Heart left ventricle (tissue), 13 donors: ENCODE results near the gene C1orf105.

Source experiments
- CTCF ChIP-seq, 12 donors: fragments of 200-600 bp; sonication (generic) in 4 of 12; IDR thresholded peaks; one replicate each; pipeline versions ENCODE4 v1.5.0 to v1.8.0; 2018 to 2022; ENCODE audit warnings: antibody characterized with exemption in 12 of 12, mild to moderate bottlenecking in 5 of 12
- POLR2A ChIP-seq, 2 donors: fragments of 450-650 bp; IDR thresholded peaks; one replicate each; pipeline ENCODE4 v1.6.1; 2017; ENCODE audit warnings: antibody characterized with exemption in 2 of 2, mild to moderate bottlenecking in 2 of 2, moderate library complexity in 2 of 2
- donor health status: ischemic (EF 13 %, LVEDD 7.1; RV severe dilation, severe dysfunction).
- donor health status: DM: no; HTN: yes; CAD: no.
- donor health status: DM: no; HTN: no; CAD: no.
- donor health status: ischemic (EF 25% LVEDD 6.9; RV normal size, moderate dysfunction).
- donor health status: ischemic (EF 25% LVEDD 5.7; RV mildly dilated, moderate dysfunction).
- donor health status: ischemic (EF 35%, LVEDD 5.7; RV mildly dilated, moderate dysfunction).
- donor health status: nonischemic (EF 11% LVEDD 7.7; RV severe dilation, severe dysfunction).
- donor health status: DM: yes; HTN: yes; CAD: no.
- donor health status: PGD.
- donor health status: ischemic (EF 29% LVEDD 5.4; RV normal size, mild dysfunction).
- donor health status: nonischemic (EF 23%, LVEDD 6.1; RV moderate dilation, normal function).

DNA sequence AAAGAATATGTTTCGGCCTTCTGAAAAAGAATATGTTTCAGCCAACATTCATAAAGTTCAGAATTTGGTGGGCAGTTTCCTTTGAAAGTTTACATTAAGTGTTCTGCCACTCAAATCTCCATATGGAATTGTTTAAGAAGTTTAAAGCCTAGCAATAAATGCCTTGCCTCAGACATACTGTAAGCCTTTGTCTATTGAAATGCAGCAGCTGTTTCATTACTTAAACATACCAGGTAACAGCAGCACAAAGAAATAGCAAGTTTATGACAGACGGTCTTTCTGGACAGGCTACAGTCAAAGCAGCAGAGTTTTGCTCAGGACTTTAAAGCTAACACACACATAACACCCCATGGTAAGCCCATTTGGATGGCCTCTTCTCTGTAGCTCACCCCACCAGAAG is 38.5 kb upstream of the C1orf105 start:
- no peak for TF ChIP-seq CTCF (IDR thresholded peaks at IDR 0.05)
- no peak for TF ChIP-seq POLR2A (IDR thresholded peaks at IDR 0.05)
